ENCODE data around the gene FGF1. TPM values are rescaled to one million over a fixed set of nuclear protein-coding genes. Genes with fewer than 3 reads are reported as not detected.

Gene FGF1
- total RNA-seq, 2 experiments from 2014 or later, result not detected

GRCh38 chr5:142544071-142544753 lies 141.7 kb downstream of the FGF1 start:
- H3K4me3 Mint-ChIP-seq, result no peak overlapping the region
- H3K9me3 ChIP-seq (ENCODE audit: control insufficient read depth in 1 of 2, insufficient read depth in 1 of 2, low read length in 2 of 2), result no peaks in the 10 kb centered on the region

GRCh38 chr5:142542906-142543305 lies 143.0 kb downstream of the FGF1 start:
- Histone ChIP-seq H3K4me1 (ENCODE audit: insufficient read depth, low read length) (no peaks in the 10 kb centered on the region), H3K4me3 (ENCODE audit: low read length) (no peak overlapping the region), H3K9me3 (ENCODE audit: control insufficient read depth in 1 of 2, insufficient read depth in 1 of 2, low read length in 2 of 2) (no peaks in the 10 kb centered on the region), H3K27me3 (ENCODE audit: control insufficient read depth in 1 of 2, insufficient read depth in 2 of 2, low read length in 2 of 2) (peaks cover 0 to 6% of the 10 kb centered on the region in 2 experiments), H3K27ac (ENCODE audit: low read depth in 1 of 2, low read length in 2 of 2) (no peak overlapping the region), H3K36me3 (ENCODE audit: insufficient read depth, low read length) (no peaks in the 10 kb centered on the region)
- CTCF ChIA-PET, result no interaction called here
- Mint-ChIP-seq H3K36me3 (ENCODE audit: low read depth) (no peaks in the 10 kb centered on the region), H3K27ac (no peak overlapping the region), H3K4me1 (ENCODE audit: low read depth) (no peaks in the 10 kb centered on the region), H3K27me3 (peaks cover 5% of the 10 kb centered on the region), H3K9me3 (no peaks in the 10 kb centered on the region), H3K4me3 (no peak overlapping the region)
- ATAC-seq (ENCODE audit: poor library complexity), result no peak
- DNase-seq, result no peak
- no peak for TF ChIP-seq CTCF (IDR thresholded peaks at IDR 0.05)
- POLR2A ChIA-PET, result no interaction called here
- intact Hi-C loops (cut with DNase I, micrococcal nuclease), result loop anchor here in 1 of 2 experiments (1.0 kb wide), 1 partner anchor 371 kb away; no protein-coding TSS in a partner anchor

More at GRCh38 chr5:142544071-142544753, 141.7 kb downstream of the FGF1 start:
- DNase-seq (no peak), ATAC-seq (ENCODE audit: poor library complexity) (no peak)
- Histone ChIP-seq H3K4me1 (ENCODE audit: insufficient read depth, low read length) (peaks cover 5% of the 10 kb centered on the region), H3K27ac (ENCODE audit: low read depth in 1 of 2, low read length in 2 of 2) (no peak overlapping the region), H3K27me3 (ENCODE audit: control insufficient read depth in 1 of 2, insufficient read depth in 2 of 2, low read length in 2 of 2) (peaks cover 0 to 6% of the 10 kb centered on the region in 2 experiments), H3K36me3 (ENCODE audit: insufficient read depth, low read length) (no peaks in the 10 kb centered on the region), H3K4me3 (ENCODE audit: low read length) (no peak overlapping the region)
- H3K27me3 Mint-ChIP-seq, result peaks cover 5% of the 10 kb centered on the region
- TF ChIP-seq CTCF (IDR thresholded peaks at IDR 0.05), result no peak
- H3K36me3 Mint-ChIP-seq (ENCODE audit: low read depth), result no peaks in the 10 kb centered on the region
- CTCF ChIA-PET, result no interaction called here
- POLR2A ChIA-PET, result no interaction called here
- peaks cover 6% of the 10 kb centered on the region for H3K4me1 Mint-ChIP-seq (ENCODE audit: low read depth)
- intact Hi-C loops (cut with DNase I, micrococcal nuclease), result no loop called here
- H3K27ac Mint-ChIP-seq, result no peak overlapping the region
- H3K9me3 Mint-ChIP-seq, result no peaks in the 10 kb centered on the region

Other genes with a start within 250 kb of the FGF1 start
- gene ARHGAP26, start 84.3 kb upstream of the FGF1 start, total RNA-seq, result 10 to 100 TPM; 24.9 to 27.3 TPM